B cell (primary cell): ENCODE data around the gene PLEKHG3. TPM values are rescaled to one million over a fixed set of nuclear protein-coding genes. Genes with fewer than 3 reads are reported as not detected.

Experiments
- ATAC-seq: fragments of 200-7000 bp; cut with Tn5 transposase; one replicate; pipeline ENCODE4 v1.10.0; 2021; ENCODE audit warnings: low read depth, mild to moderate bottlenecking, moderate number of reproducible peaks, moderate library complexity
- CTCF ChIA-PET: fragments of 350-600 bp; sonication (Branson Sonifier 250); formaldehyde crosslinking; loops from one replicate; lab custom pipeline; 2021; ENCODE audit warnings: antibody characterized with exemption, inconsistent platforms; lab: Charles Lee
- POLR2A ChIA-PET: fragments of 350-600 bp; sonication (Branson Sonifier 250); formaldehyde crosslinking; loops from one replicate; lab custom pipeline; 2021; ENCODE audit warnings: antibody characterized with exemption; lab: Charles Lee
- DNase-seq: peaks from one replicate; pipeline ENCODE4 v3.0.0; 2013
- H2AFZ ChIP-seq: 2 replicates; pipeline ENCODE4 v1.6.1; 2012; ENCODE audit warnings: mild to moderate bottlenecking, low read depth, low read length; ENCODE audit not compliant: insufficient read depth, poor library complexity, severe bottlenecking
- H3K27ac ChIP-seq, 2 donors: 1 replicate in 1 of 2; 2 replicates in 1 of 2; pipeline ENCODE4 v1.5.1; 2012 to 2013; ENCODE audit warnings: low read length in 2 of 2, mild to moderate bottlenecking in 2 of 2, moderate library complexity in 1 of 2
- H3K27me3 ChIP-seq, 4 experiments: fragments of 200-600 bp in 1 of 4; sonication (generic) in 1 of 4; replicated peaks in 1 of 4; 1 replicate in 2 of 4; 2 replicates in 2 of 4; pipeline versions ENCODE4 v1.6.1 to v1.7.0; 2013 to 2016; ENCODE audit warnings: low read length in 3 of 4, mild to moderate bottlenecking in 2 of 4, mixed read lengths in 1 of 4, moderate library complexity in 1 of 4; ENCODE audit not compliant: insufficient read depth in 4 of 4, control insufficient read depth in 3 of 4; ENCODE audit errors: control extremely low read depth in 1 of 4
- H3K36me3 ChIP-seq, 2 experiments: replicated peaks in 1 of 2; 1 replicate in 1 of 2; 2 replicates in 1 of 2; pipeline versions ENCODE4 v1.6.1 to v1.7.1; 2013; ENCODE audit warnings: low read length in 1 of 2; ENCODE audit not compliant: insufficient read depth in 2 of 2, control insufficient read depth in 1 of 2; ENCODE audit errors: control extremely low read depth in 1 of 2, extremely low read depth in 1 of 2
- H3K4me1 ChIP-seq, 2 donors: fragments of 200-600 bp in 1 of 2; sonication (generic) in 1 of 2; 1 replicate in 1 of 2; 2 replicates in 1 of 2; pipeline versions ENCODE4 v1.5.1 to v1.6.1; 2013 to 2017; ENCODE audit warnings: low read length in 2 of 2; ENCODE audit not compliant: control insufficient read depth in 2 of 2, insufficient read depth in 2 of 2
- H3K4me2 ChIP-seq: replicated peaks from 2 replicates; pipeline ENCODE3; 2012; ENCODE audit warnings: mild to moderate bottlenecking, low read depth, low read length; ENCODE audit not compliant: poor library complexity, severe bottlenecking
- H3K4me3 ChIP-seq, 5 experiments: fragments of 200-600 bp in 1 of 5; sonication (generic) in 1 of 5; 1 replicate in 3 of 5; 2 replicates in 2 of 5; pipeline versions ENCODE4 v1.5.1 to v1.7.0; 2011 to 2016; ENCODE audit warnings: low read length in 4 of 5, mild to moderate bottlenecking in 4 of 5, low read depth in 2 of 5, control low read depth in 1 of 5, moderate library complexity in 1 of 5; ENCODE audit not compliant: insufficient read depth in 1 of 5; ENCODE audit errors: control extremely low read depth in 1 of 5, extremely low read depth in 1 of 5
- H3K79me2 ChIP-seq: fragments of 200-600 bp; sonication (generic); one replicate; pipeline ENCODE4 v1.6.0; 2016; ENCODE audit warnings: low read length; ENCODE audit not compliant: control insufficient read depth, insufficient read depth
- H3K9ac ChIP-seq: fragments of 200-600 bp; sonication (generic); 2 replicates; pipeline ENCODE4 v1.6.1; 2017; ENCODE audit warnings: mild to moderate bottlenecking, low read length, moderate library complexity
- H3K9me3 ChIP-seq, 3 donors: one replicate each; pipeline versions ENCODE4 v1.6.1 to v1.7.1; 2013; ENCODE audit warnings: low read length in 2 of 3; ENCODE audit not compliant: control insufficient read depth in 2 of 3, insufficient read depth in 1 of 3; ENCODE audit errors: control extremely low read depth in 1 of 3
- H4K20me1 ChIP-seq: 2 replicates; pipeline ENCODE4 v1.6.0; 2012; ENCODE audit warnings: mild to moderate bottlenecking, low read length; ENCODE audit not compliant: insufficient read depth, control insufficient read depth, poor library complexity, severe bottlenecking
- H3K27ac Mint-ChIP-seq: one replicate; pipeline ENCODE4 v1.8.0; 2021; ENCODE audit warnings: mixed read lengths
- H3K27me3 Mint-ChIP-seq: one replicate; pipeline ENCODE4 v1.8.0; 2021; ENCODE audit warnings: mixed read lengths
- H3K4me1 Mint-ChIP-seq: one replicate; pipeline ENCODE4 v1.8.0; 2021; ENCODE audit warnings: mixed read lengths
- H3K4me3 Mint-ChIP-seq: one replicate; pipeline ENCODE4 v1.8.0; 2021; ENCODE audit warnings: mixed read lengths
- H3K9me3 Mint-ChIP-seq: one replicate; pipeline ENCODE4 v1.8.0; 2022; ENCODE audit warnings: mixed read lengths; ENCODE audit not compliant: insufficient read depth
- CTCF ChIP-seq: fragments of 200-600 bp; IDR thresholded peaks from one replicate; pipeline ENCODE4 v1.8.0; 2022; ENCODE audit warnings: antibody characterized with exemption, mild to moderate bottlenecking
- EZH2 ChIP-seq: IDR thresholded peaks from 2 replicates; pipeline ENCODE4 v1.6.1; 2012; ENCODE audit warnings: borderline replicate concordance, low read depth, mild to moderate bottlenecking, moderate library complexity, low read length; ENCODE audit not compliant: insufficient read depth, poor library complexity, severe bottlenecking
- WGBS: methylation state at CpG from one replicate; pipeline ENCODE4 v1.1.5; 2013; ENCODE audit warnings: missing lambda C conversion rate; ENCODE audit not compliant: insufficient coverage; 5-methylcytosine and 5-hydroxymethylcytosine counted together
- intact Hi-C: fragments of 100-400 bp; cut with micrococcal nuclease; formaldehyde crosslinking; loops from one replicate; pipeline ENCODE4 v1.10.0; 2022
- polyA plus RNA-seq: library from polyadenylated mRNA; depleted of rRNA; stranded (reverse); fragments of >200 nt; gene quantifications from 2 replicates; pipeline ENCODE4 v1.2.3, GENCODE V29; 2012
- total RNA-seq, 2 donors: library from RNA; stranded (reverse); fragments of 120-200 nt in 1 of 2; gene quantifications; 1 replicate in 1 of 2; 2 replicates in 1 of 2; pipeline versions ENCODE4 v1.2.3 to v1.2.4, GENCODE V29; 2013 to 2022

PLEKHG3 gene
- total and polyA plus RNA-seq, 2 donors (not counting 1 experiment from before 2014, with no cell fraction given): 0.12 to 0.25 TPM

DNA sequence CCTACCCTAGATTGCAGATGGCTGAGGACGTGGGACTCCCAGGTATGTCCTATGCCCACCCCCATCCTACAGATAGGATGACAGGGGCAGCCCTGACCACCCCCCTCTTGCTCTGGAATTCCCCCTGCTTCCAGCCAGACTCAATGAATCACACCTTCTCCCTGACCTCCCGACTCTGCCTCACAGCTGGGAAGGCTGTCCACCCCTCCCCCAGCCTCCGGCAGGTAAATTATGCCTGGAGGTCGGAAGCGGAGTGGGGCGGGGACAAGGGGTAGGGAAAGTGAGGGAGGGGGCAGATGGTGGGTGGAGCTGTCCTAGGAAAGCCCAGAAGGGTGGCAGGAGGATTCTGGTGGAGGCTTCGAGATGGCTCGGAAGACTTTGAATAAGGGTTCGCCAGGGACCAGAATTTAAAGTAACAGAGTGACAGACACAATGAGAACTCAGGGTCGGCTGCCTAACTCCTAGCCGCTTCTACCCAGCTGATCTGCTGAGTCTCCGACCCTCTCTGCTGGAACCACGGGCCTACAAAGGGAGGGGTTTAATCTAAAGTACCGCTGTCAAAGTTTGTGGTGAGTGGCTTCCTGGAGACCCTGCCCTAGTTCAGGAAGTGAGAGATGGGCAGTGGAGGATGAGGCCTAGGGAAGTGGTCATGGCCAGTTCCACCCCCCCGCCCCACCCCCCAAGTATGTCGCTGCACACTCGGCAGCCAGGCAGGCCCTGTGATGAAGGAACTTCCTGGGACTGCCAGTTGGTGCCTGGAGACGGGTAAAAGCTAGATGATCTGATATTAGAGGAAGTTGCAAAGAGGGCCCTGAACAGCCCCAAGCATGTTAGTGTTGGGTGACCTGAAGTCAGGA is 4.2 kb downstream of the PLEKHG3 start:
- peak overlapping the region; percentile 44 for H3K9ac ChIP-seq
- DNase-seq: peak; percentile 45

More for the DNA sequence above, 4.2 kb downstream of the PLEKHG3 start:
- ATAC-seq: peak; percentile 47
- no peak for TF ChIP-seq CTCF
- no peak for TF ChIP-seq EZH2
- WGBS: 27% methylated on average over 13 of the region's 18 CpGs
- Mint-ChIP-seq H3K27me3 (peaks cover 46% of the 10 kb centered on the region), H3K4me3 (peak overlapping the region; percentile 66), H3K4me1 (peaks cover 42% of the 10 kb centered on the region), H3K9me3 (peaks cover 4% of the 10 kb centered on the region), H3K27ac (no peak overlapping the region)
- H3K4me3 ChIP-seq: peak overlapping the region in 4 of 5 experiments; percentile 10 to 34 (median 20)
- peaks cover 0 to 3% (median under 1%) of the 10 kb centered on the region in 3 donors for H3K9me3 ChIP-seq
- peak overlapping the region; percentile 65 for H3K4me2 ChIP-seq
- H3K27me3 ChIP-seq: peaks cover 0 to 32% (median 14%) of the 10 kb centered on the region in 4 experiments
- no peaks in the 10 kb centered on the region for H4K20me1 ChIP-seq
- intact Hi-C loops: no loop called here
- peak overlapping the region; percentile 65 for H2AFZ ChIP-seq
- POLR2A ChIA-PET: no interaction called here
- no peaks in the 10 kb centered on the region for H3K79me2 ChIP-seq
- CTCF ChIA-PET: no interaction called here
- no peaks in the 10 kb centered on the region for H3K36me3 ChIP-seq
- peaks cover 42 to 43% of the 10 kb centered on the region in 2 donors for H3K4me1 ChIP-seq
- no peak overlapping the region for H3K27ac ChIP-seq
